Loucy (cell line): Measurements from ENCODE around the gene MSMB.

ENCODE experiments used
- H2AFZ ChIP-seq: fragments of 200-600 bp; sonication (generic); 2 replicates; pipeline ENCODE4 v1.6.0; 2016; ENCODE audit warnings: antibody characterized with exemption, mild to moderate bottlenecking, low read length, moderate library complexity
- H3F3A ChIP-seq: fragments of 200-600 bp; 2 replicates; pipeline ENCODE4 v1.6.0; 2016; ENCODE audit warnings: antibody characterized with exemption, low read depth, mild to moderate bottlenecking
- H3K27me3 ChIP-seq: fragments of 200-600 bp; sonication (generic); 2 replicates; pipeline ENCODE4 v1.6.1; 2014; ENCODE audit warnings: low read length, mild to moderate bottlenecking; ENCODE audit not compliant: insufficient read depth, poor library complexity, severe bottlenecking
- H3K36me3 ChIP-seq: fragments of 200-600 bp; sonication (generic); 2 replicates; pipeline ENCODE4 v1.6.1; 2016; ENCODE audit warnings: low read length; ENCODE audit not compliant: insufficient read depth
- H3K4me1 ChIP-seq: fragments of 200-600 bp; sonication (generic); 2 replicates; pipeline ENCODE4 v1.5.1; 2014; ENCODE audit warnings: low read length, mild to moderate bottlenecking; ENCODE audit not compliant: insufficient read depth, poor library complexity, severe bottlenecking
- H3K4me2 ChIP-seq: fragments of 200-600 bp; sonication (generic); 2 replicates; pipeline ENCODE4 v1.6.0; 2014; ENCODE audit warnings: antibody characterized with exemption, low read length, low read depth, mild to moderate bottlenecking; ENCODE audit not compliant: poor library complexity, severe bottlenecking
- H3K4me3 ChIP-seq: fragments of 200-600 bp; sonication (generic); 2 replicates; pipeline ENCODE4 v1.5.1; 2014; ENCODE audit warnings: low read length, mild to moderate bottlenecking, mixed read lengths; ENCODE audit not compliant: poor library complexity, severe bottlenecking
- H3K79me2 ChIP-seq: fragments of 200-600 bp; sonication (generic); 2 replicates; pipeline ENCODE4 v1.6.1; 2014; ENCODE audit warnings: low read length; ENCODE audit not compliant: insufficient read depth
- H3K9ac ChIP-seq: fragments of 200-600 bp; sonication (generic); 2 replicates; pipeline ENCODE4 v1.6.0; 2014; ENCODE audit warnings: mild to moderate bottlenecking, low read depth, low read length, moderate library complexity; ENCODE audit not compliant: poor library complexity, severe bottlenecking
- H3K9me2 ChIP-seq: fragments of 200-600 bp; sonication (generic); replicated peaks from 2 replicates; pipeline ENCODE4 v1.6.1; 2016; ENCODE audit warnings: low read depth, low read length, mixed read lengths
- H3K9me3 ChIP-seq: fragments of 200-600 bp; sonication (generic); 2 replicates; pipeline ENCODE4 v1.6.1; 2014; ENCODE audit warnings: mild to moderate bottlenecking, antibody characterized with exemption, low read length, low read depth; ENCODE audit not compliant: insufficient read depth
- H4K20me1 ChIP-seq: fragments of 200-600 bp; sonication (generic); 2 replicates; pipeline ENCODE4 v1.6.0; 2014; ENCODE audit warnings: antibody characterized with exemption, low read length, mild to moderate bottlenecking; ENCODE audit not compliant: insufficient read depth, poor library complexity, severe bottlenecking
- EZH2phosphoT487 ChIP-seq: fragments of 200-600 bp; IDR thresholded peaks from 2 replicates; pipeline ENCODE4 v1.6.1; 2018; ENCODE audit warnings: antibody characterized with exemption, mild to moderate bottlenecking, moderate library complexity, borderline replicate concordance
- TF ChIP-seq, protein P1 (sequence below): fragments of 200-600 bp; sonication (generic); conservative IDR thresholded peaks from 2 replicates; pipeline ENCODE4 v1.5.1; 2014; ENCODE audit warnings: mild to moderate bottlenecking, antibody characterized with exemption, low read length

MSMB gene

DNA sequence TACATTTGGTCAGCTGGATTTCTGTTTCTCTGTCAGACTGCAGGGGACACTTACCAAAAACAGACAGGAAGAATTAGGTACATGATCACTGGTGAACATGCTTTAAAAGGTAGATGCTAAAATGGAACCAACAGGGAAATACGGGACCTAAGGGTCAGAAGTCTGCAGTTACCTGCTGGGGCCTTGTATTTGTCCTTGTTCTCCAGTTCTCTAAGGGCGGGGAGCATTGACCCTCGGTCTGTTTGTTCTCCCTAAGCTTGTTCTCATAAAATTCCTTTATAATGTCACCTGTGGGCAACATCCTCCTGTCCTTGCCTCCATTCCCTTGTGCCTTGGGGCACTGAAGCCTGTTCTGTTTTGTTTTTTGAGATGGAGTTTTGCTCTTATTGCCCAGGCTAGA is 29.8 kb upstream of the MSMB start:
- Histone ChIP-seq H3K36me3 (no peaks in the 10 kb centered on the region), H3K79me2 (no peaks in the 10 kb centered on the region), H3K9ac (no peak overlapping the region), H3F3A (no peaks in the 10 kb centered on the region), H4K20me1 (no peaks in the 10 kb centered on the region), H3K9me3 (no peaks in the 10 kb centered on the region), H3K9me2 (no peaks in the 10 kb centered on the region), H3K4me2 (no peak overlapping the region), H2AFZ (no peak overlapping the region), H3K4me3 (no peak overlapping the region), H3K4me1 (peaks cover 23% of the 10 kb centered on the region), H3K27me3 (no peaks in the 10 kb centered on the region)
- TF ChIP-seq, protein P1, sequence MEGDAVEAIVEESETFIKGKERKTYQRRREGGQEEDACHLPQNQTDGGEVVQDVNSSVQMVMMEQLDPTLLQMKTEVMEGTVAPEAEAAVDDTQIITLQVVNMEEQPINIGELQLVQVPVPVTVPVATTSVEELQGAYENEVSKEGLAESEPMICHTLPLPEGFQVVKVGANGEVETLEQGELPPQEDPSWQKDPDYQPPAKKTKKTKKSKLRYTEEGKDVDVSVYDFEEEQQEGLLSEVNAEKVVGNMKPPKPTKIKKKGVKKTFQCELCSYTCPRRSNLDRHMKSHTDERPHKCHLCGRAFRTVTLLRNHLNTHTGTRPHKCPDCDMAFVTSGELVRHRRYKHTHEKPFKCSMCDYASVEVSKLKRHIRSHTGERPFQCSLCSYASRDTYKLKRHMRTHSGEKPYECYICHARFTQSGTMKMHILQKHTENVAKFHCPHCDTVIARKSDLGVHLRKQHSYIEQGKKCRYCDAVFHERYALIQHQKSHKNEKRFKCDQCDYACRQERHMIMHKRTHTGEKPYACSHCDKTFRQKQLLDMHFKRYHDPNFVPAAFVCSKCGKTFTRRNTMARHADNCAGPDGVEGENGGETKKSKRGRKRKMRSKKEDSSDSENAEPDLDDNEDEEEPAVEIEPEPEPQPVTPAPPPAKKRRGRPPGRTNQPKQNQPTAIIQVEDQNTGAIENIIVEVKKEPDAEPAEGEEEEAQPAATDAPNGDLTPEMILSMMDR, result no peak
- TF ChIP-seq EZH2phosphoT487, result no peak

DNA sequence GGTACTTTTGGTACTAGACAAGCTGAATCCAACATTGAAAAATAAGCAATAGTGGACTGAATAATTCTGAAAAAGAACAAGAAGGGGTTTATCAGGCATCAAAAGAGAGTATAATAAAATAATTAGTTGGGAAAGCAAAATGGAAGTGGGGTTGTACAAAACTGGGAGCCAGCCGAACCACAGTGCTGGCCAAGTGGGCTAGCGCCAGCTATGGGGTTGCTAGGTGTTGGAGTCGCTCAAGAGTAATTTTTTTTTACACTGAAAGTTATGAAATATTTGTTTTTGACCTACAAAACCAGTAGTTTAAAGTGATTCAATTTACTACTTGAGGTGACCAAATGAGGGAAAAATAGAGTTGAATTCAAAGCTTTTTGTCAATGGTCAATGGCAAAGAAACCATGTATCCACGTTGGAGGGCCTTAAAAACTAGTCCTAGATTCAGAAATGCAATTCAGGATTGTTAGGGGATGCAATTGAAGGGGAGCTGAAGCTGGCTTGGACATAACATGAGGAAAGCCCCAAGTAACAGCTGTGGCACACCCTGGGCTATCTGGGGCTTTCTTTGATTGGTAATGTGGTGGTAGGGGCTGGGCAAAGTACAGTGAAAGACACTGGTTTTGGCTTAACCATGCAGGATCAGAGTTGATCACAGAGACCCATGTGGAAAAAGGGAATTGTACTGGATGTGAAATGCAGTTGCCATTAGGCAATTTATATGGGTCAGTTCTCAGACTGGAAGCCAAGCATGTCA is 28.3 kb upstream of the MSMB start:
- Histone ChIP-seq H3K4me1 (peaks cover 27% of the 10 kb centered on the region), H3K9ac (no peak overlapping the region), H2AFZ (no peak overlapping the region), H3K36me3 (no peaks in the 10 kb centered on the region), H3K79me2 (no peaks in the 10 kb centered on the region), H3K9me2 (no peaks in the 10 kb centered on the region), H3K9me3 (no peaks in the 10 kb centered on the region), H3K27me3 (no peaks in the 10 kb centered on the region), H3F3A (no peaks in the 10 kb centered on the region), H3K4me3 (no peak overlapping the region), H4K20me1 (no peaks in the 10 kb centered on the region), H3K4me2 (no peak overlapping the region)
- no peak for TF ChIP-seq EZH2phosphoT487
- TF ChIP-seq, protein P1, result no peak

DNA sequence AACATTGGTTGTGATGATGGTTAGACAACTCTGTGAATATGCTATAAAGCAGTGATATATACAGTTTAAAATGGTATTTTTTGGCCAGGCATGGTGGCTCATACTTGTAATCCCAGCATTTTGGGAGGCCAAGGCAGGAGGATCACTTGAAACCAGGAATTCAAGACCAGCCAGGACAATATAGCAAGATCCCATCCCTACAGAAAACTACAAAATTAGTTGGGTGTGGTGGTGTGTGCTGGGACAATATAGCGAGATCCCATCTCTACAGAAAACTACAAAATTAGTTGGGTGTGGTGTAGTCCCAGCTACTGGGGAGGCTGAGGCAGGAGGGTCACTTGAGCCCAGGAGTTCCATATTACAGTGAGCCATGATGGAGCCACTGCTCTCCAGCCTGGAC is 27.5 kb upstream of the MSMB start:
- TF ChIP-seq EZH2phosphoT487, result no peak
- TF ChIP-seq, protein P1, result no peak
- Histone ChIP-seq H3K4me3 (no peak overlapping the region), H3K27me3 (no peaks in the 10 kb centered on the region), H3K9me3 (no peaks in the 10 kb centered on the region), H3K4me1 (peaks cover 27% of the 10 kb centered on the region), H3K79me2 (no peaks in the 10 kb centered on the region), H4K20me1 (no peaks in the 10 kb centered on the region), H3K36me3 (no peaks in the 10 kb centered on the region), H3K9me2 (no peaks in the 10 kb centered on the region), H3K4me2 (no peak overlapping the region), H3K9ac (no peak overlapping the region), H3F3A (no peaks in the 10 kb centered on the region), H2AFZ (no peak overlapping the region)
